HG03025 (cell line): ENCODE results near the gene OTOP1.
"Not testable (repeated sequence)": the region's sequence is repeated elsewhere in the genome, so short reads cannot be mapped to it uniquely, and the experiment has no call there.

Experiments
- ATAC-seq: cut with Tn5 transposase; IDR thresholded peaks from one replicate; pipeline ENCODE4 v1.9.1; 2021; ENCODE audit warnings: mild to moderate bottlenecking, moderate library complexity; ENCODE audit not compliant: unreplicated experiment, low FRiP score

The OTOP1 gene, protein sequence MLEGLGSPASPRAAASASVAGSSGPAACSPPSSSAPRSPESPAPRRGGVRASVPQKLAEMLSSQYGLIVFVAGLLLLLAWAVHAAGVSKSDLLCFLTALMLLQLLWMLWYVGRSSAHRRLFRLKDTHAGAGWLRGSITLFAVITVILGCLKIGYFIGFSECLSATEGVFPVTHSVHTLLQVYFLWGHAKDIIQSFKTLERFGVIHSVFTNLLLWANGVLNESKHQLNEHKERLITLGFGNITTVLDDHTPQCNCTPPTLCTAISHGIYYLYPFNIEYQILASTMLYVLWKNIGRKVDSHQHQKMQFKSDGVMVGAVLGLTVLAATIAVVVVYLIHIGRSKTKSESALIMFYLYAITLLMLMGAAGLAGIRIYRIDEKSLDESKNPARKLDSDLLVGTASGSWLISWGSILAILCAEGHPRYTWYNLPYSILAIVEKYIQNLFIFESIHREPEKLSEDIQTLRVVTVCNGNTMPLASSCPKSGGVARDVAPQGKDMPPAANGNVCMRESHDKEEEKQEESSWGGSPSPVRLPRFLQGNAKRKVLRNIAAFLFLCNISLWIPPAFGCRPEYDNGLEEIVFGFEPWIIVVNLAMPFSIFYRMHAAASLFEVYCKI

DNA sequence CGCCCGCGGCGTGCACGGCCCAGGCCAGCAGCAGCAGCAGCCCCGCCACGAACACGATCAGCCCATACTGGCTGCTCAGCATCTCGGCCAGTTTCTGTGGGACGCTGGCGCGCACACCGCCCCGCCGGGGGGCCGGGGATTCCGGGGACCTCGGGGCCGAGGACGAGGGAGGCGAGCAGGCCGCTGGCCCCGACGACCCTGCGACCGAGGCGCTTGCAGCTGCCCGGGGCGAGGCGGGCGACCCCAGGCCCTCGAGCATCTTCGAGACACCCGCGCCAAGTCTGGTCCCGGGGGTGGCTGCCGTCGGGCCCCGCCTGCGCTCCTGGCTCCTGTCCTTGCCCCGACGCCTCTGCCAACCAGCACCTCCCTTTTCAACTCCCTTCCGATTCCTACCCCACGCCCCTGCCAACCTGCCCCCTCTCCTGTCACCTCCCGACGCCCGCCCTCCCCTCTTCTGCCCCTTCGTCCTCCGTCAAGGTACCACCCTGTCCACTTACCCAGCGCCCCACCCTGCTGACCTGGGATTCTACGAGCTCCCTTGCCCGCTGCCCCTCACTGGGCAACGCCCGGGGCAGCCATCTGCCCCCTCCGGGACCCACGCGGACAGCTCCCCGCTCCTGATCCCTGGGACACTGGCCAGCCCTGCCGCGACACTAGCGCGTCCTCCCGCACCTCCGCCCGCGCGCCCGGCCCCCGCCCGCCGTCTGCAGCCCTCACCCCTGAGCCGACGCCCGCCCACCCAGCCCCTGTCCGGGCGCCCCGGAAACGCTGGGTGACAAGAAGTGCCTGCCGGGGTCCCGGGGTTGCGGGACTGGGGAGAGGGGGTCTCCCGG lies at the start of gene OTOP1:
Gene OTOP1, minus strand, starts transcription at position 324 of the 833 bp plus-strand sequence. Its CDS starts 65 bp downstream, at position 259.
- no peak for ATAC-seq

DNA sequence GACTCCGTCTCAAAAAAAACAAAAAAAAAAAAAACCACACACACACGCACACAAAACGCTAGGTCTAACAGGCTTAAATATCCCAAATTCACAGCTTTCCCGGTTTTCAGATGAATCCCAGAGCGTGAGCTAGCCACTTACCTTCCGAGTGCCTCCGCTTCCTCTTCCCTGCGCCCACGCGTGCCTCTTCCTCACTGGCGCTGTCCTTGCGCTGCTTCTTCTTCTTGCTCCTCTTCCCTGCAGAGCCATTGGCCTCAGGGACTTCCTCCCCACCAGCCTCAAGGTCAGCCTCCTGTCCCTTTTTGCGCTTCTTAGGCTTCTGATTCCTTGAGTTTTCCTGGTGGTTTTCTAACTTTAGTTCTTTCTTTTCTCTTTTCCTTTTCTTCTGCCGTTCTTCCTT lies 47.5 kb upstream of the OTOP1 start:
- ATAC-seq: no peak

DNA sequence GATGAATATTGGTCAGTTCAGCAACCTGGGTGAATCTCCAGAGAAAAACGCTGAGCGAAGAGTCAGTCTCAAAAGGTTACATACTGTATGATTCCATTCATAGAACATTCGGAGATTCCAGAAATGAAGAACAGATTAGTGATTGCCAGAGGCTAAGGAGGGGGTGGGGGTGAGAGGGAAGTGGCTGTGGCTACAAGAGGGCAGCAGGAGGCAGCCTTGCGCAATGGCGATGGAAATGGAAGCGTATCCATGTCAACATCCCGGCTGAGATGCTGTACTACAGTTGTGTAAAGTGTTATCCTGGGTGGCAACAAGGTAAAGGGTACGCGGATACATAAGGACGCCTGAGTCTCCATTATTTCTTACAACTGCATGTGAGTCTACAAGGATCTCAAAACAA lies 45.2 kb upstream of the OTOP1 start:
- ATAC-seq: no peak

DNA sequence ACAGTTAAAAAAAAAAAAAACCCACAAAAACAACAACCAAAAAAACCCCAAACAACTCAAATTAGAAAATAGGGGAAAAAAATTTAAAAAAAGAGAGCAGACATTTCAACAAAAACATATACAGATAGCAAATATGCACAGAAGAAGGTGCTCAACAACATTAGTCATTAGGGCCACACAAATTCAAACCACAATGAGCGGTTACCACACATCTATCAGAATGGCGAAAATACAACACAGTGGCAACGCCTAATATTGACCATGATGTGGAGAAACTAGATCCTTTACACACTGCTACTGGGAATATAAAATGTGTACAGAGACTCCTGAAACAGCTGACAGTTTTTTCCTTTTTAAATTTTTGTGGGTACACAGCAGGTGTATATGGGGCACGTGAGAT lies 43.8 kb upstream of the OTOP1 start:
- no peak for ATAC-seq

DNA sequence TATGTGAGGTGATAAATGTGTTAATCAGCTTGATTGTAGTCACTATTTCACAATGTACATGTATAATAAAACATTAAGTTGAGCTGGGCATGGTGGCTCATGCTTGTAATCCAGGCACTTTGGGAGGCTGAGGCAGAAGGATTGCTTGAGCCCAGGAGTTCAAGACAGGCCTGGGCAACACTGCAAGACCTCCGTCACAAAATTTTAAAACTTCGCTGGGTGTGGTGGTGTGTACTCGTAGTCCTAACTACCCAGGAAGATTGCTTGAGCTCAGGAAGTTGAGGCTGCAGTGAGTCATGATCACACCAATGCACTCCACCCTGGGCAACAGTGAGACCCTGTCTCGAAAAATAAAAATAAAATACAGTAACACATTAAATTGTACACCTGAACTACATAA lies 43.1 kb upstream of the OTOP1 start:
- no peak for ATAC-seq

DNA sequence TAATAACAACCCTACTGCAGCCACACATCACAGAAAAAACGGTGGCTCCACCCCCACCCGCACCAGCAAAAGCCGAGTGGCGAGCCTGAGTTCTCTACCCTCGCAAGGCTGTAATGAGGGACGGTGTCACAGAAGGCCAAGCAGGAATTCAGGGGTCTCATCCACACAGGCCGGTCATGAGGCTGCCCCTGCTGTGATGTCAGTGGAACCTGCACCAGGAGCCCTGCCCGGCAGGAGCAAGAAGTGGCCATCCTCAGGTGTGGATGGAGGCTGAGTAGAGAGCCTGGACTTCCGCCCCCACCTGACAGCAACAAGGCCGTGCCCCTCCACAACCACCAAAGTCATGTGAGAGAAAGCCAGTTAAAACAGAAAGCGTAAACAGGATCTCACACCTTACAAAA lies 42.6 kb upstream of the OTOP1 start:
- ATAC-seq: no peak

DNA sequence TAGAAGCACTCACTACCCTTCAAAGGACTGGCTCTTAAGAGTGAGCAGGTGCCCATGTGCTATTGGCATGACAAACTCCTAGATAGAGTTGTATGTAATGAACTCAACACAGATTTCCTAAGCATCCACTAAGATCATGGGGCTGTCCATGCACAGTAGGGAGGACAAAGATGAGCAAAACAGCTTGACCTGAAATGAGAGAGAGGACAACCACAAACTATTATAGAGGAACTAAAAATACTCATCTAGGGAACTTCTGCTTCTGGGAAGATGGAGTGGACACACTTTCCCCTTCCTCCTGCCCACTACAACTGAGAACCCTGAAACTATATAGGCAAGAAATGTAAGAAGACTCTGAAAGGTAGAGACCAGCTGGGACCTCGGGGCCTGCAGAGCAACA lies 42.0 kb upstream of the OTOP1 start:
- ATAC-seq: no peak

DNA sequence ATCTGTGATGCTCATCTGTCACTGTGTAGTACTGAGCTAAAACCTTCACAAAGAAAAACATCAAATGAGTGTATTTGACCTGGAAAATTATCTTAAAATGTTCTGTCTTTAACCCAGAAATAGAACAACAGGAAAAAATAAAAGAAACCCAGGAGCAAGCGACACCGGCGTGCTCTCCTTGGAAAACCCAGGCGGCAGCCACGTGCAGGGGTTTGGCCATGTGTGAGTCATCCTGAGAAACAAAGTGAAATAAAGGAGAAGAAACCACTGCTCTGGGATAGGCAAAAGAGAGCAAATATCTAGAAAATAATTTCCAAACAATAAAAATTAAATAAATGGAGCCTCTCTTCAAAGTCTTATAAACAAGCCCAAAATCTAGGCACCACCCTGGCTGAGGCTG lies 41.3 kb upstream of the OTOP1 start:
- ATAC-seq: no peak

DNA sequence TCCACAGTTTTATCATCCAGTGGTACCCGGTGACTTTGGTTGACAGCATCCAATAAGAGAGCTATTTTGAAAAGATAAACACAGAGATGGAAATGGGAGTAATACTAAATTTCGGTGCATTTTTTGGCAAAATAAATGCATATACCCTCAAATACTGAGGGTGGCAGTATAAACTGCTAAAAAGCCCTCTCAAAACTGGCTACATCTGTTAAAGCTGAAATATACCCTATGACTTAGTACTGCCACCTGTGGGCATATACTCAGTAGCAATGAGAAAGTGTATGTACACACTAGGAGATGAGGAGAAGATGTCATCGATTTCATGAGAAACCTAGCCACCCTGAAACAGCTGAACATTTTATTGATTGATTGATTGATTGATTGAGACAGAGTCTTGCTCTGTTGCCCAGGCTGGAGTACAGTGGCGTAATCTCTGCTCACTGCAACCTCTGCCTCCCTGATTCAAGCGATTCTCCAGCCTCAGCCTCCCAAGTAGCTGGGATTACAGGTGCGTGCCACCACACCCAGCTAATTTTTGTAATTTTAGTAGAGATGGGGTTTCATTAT lies 33.5 kb upstream of the OTOP1 start:
- no peak for ATAC-seq

DNA sequence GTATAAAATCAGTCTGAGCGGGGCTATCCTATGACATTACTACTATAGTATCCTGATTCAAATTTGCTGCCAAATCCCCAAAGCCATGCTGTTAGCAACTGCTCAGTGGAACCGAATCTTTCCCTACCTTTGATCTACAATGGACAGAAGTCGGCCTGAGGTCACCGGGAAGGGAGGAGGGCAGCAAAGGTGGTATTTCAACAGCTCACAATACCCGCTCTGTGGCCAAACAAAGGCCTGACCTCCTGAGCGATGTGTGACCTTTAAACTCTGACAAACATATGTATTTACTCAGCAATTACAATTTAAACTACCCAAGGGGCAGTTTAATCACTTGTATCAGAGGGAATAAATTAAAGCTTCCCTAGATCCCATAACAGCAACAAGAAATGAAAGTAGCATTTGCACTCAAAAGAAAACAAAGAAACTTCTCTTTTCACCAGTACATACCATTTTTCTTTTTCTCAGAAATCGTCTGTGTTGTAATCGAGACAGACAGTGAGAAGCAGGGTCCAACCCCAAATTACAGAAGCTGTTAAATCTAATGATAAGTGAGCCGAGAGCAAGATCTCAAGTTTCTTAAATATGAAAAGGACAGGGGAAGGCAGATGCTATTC lies 32.9 kb upstream of the OTOP1 start:
- ATAC-seq: no peak

DNA sequence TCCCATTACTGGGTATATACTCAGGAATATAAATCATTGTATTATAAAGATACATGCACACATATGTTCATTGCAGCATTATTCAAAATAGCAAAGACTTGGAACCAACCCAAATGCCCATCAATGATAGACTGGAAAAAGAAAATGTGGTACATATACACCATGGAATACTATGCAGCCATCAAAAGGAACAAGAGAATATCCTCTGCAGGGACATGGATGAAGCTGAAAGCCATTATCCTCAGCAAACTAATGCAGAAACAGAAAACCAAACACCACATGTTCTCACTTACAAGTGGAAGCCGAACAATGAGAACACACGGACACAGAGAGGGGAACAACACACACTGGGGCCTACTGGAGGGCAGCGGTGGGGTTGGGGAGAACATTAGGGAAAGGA lies 31.0 kb upstream of the OTOP1 start:
- ATAC-seq: not testable (repeated sequence)

DNA sequence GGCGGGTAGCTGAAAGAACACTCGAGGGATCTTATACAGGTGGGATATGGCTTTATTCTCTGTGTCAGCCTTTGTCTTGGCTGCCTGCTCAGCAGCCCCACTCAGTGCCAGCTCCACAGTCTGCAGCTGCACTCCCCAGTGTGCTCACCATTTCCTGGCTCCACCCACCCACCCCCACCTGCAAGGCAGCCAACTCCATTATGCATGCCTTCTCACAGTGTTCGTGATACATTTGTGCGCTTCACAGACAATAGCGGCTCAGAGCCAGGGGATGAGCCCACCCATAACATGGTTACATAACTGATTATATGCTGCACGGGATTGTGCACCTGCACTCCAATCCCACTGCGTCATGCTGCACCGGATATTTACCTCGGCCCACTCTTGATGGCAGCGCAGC lies 30.1 kb upstream of the OTOP1 start:
- ATAC-seq: no peak

DNA sequence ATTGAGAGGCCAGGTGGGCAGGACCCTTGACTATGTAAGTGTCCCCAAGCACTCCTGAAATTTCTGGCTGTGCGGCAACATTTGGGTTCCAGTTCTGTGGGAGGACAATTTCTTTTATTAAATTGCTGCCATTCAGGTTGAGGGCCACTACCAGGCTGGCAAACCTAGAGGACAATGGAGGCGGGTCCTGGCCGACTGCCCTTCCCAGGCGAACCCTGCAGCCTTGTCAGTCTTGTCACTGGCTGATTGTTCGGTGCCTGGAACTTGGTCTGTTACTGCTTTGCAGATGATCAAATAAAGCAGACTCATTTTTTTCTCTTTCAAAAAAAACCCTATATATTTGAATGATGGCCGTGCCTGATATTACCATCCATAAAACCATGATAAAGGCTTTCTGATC lies 27.9 kb upstream of the OTOP1 start:
- ATAC-seq: no peak

DNA sequence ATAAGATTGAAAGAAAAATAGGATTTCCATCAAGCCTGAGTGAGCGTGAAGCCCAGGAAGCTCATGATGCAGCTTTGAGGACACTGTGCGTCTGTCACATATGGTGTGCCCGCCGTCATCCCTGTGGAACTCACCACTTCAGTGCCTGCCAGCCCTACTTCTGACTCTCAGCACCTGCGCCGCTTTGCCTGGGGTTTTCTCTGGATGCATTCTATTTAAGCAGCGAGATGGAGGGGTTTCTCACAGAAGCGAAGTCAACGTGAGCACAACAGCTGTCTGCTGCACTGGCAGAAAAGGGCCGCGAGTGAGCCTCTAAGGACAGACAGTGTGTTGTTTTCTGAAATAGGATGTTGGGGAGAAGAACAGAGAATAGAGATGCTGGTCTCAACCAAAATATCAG lies 27.5 kb upstream of the OTOP1 start:
- ATAC-seq: no peak

DNA sequence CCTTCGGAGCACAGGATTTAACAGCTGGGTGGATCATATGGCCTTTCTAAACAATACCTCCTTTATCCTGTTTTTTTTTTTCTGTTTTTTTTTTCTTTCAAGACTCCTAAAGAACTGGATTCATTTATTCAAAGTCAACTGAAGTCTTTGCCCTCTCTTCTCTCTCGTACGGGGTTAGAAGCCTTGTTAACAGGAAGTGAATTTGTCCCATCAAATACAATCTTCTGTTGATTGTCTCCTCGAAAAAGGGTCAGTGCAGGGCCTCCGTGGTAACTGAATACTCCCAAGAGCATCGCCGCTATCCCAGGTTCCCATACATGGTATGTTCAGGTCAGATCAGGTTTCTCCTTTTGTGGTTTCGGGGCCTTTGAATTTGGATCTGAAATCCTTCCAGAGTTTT lies 23.1 kb upstream of the OTOP1 start:
- ATAC-seq: no peak

DNA sequence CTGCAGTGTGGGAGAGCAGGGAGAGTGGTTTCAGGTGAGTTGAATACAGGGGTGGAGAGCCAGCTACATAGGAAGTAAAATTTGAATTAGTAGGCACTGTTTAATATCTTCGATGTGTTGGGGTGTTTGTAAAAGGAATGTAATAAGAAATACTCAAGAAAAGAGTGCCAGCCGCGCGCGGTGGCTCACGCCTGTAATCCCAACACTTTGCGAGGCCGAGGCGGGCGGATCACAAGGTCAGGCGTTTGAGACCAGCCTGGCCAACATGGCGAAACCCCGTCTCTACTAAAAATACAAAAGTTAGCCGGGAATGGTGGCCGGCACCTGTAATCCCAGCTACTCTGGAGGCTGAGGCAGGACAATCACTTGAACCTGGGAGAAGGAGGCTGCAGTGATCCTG lies 22.6 kb upstream of the OTOP1 start:
- ATAC-seq: not testable (repeated sequence)

DNA sequence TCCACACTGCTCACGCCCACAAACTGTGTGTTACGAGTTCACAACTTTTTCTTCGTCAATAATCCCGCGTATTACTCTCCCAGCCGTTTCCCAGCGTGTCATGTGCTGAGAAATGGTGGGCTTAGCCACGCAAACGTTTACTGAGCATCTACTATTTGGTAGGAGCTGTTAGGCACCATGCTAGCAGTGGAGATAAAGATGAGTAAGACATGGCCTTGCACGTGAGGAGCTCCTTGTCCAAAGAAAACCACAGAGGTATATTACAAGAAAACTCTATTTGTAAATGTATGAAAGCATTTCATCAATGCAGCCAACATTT lies 22.1 kb upstream of the OTOP1 start:
- ATAC-seq: no peak

DNA sequence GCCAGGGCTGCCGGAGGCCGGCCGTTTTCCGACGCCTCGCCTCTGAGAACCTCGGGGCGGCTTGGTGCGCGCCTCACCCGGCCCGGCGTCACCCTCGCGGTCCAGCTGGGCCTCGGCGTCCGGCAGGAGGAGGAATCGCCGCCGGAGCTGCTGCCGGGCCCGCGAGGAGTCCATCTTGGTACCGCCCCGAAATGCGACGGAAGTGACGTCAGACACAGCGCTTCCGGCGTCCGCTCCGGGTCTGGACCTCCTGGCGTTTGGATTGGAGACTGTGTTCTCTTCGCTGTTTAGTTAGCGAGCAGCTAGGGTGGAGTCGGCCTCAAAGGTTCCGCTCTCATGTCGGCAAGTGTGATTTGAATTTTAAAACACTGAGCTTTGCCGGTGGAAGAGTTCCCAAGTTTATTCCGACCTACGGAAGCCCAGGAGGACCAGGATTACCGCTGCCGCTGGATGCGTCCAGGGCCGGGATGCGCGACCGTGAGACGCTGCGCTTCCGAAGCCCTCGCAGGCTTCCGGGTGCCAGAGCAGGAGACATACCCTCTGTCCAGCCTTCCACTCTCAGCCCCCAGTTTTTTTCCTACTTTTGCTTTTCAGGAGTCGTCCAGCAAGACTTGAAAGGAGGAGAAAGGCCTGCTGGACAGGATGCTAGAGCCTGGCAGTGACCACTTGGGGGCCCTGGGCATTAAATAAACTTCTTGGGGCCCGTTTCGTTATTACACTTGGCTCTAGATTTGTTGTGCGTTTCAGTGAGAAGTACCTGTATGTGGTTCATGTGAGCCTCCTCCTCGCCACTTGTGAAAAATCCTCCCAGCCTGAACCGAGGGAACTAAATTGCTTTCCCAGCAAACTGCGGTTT lies 21.5 kb upstream of the OTOP1 start, which contains the start of gene TMEM128:
Gene TMEM128, minus strand, starts transcription at position 195 of the 856 bp plus-strand sequence. Its CDS starts 21 bp downstream, at position 174.
- ATAC-seq: peak; percentile 96

DNA sequence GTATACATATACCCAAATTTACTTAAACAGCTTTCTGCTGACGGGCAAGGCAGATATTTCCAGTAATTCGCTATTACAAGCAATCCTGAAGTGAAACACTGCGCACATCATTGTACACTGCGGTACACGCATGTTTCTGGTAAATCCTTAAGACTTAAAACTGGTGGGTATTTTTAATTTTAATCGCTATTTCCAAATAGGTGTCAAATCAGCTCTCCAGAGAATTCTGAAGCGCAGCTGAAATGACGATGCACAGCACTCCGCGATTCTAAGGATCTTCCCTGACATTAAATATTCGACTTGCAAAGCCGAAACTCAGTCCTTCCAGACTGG lies 20.9 kb upstream of the OTOP1 start:
- peak; percentile 16 for ATAC-seq

DNA sequence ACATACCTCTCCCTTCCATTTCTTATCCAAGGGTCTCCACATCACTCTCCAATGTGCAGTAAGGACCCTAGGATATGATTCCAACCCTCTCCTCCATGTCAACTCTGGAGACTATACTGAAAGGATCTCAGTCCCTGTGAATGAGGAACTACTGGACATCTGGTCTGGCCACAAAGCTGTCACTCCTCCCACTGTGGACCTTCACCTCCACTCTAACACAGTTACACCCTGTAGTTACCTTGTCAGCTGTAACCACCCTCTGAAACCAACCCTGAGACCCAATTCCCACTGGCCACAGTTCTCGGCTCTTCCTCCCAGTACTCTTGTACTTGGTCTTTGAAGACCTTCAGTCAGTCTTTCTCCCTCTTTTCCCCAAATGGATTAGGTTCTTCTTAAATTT lies 18.4 kb upstream of the OTOP1 start:
- ATAC-seq: no peak
